ENCODE measurements around the gene ABCB8.

ABCB8 gene

GRCh38 chr7:151089893-151090730 is 61.9 kb downstream of the ABCB8 start:
- no peak for TF ChIP-seq ZFX (IDR thresholded peaks at IDR 0.05)
- no peak for TF ChIP-seq CTCF (conservative IDR thresholded peaks at IDR 0.05)
- peak overlapping the region; percentile 96; the same call in 1 of the 2 replicates for H3K27ac ChIP-seq

- no peak overlapping the region for H3K27ac ChIP-seq
- no peak for TF ChIP-seq ZFX (IDR thresholded peaks at IDR 0.05)
- no peak for TF ChIP-seq CTCF (conservative IDR thresholded peaks at IDR 0.05)
Measured at GRCh38 chr7:151091003-151091402, 62.8 kb downstream of the ABCB8 start.

GRCh38 chr7:151091431-151091830 is 63.2 kb downstream of the ABCB8 start:
- TF ChIP-seq CTCF (conservative IDR thresholded peaks at IDR 0.05) (peak; percentile 88), ZFX (IDR thresholded peaks at IDR 0.05) (no peak)
- H3K27ac ChIP-seq = no peak overlapping the region

GRCh38 chr7:151091988-151092387 is 63.7 kb downstream of the ABCB8 start:
- TF ChIP-seq CTCF (conservative IDR thresholded peaks at IDR 0.05) = no peak
- TF ChIP-seq ZFX (IDR thresholded peaks at IDR 0.05) = no peak

GRCh38 chr7:151093748-151094147 is 65.5 kb downstream of the ABCB8 start:
- TF ChIP-seq CTCF (conservative IDR thresholded peaks at IDR 0.05) (no peak), ZFX (IDR thresholded peaks at IDR 0.05) (no peak)
- H3K27ac ChIP-seq = no peak overlapping the region

More at GRCh38 chr7:151091988-151092387, 63.7 kb downstream of the ABCB8 start:
- no peak overlapping the region for H3K27ac ChIP-seq

- H3K27ac ChIP-seq = no peak overlapping the region
- TF ChIP-seq CTCF (conservative IDR thresholded peaks at IDR 0.05) (no peak), ZFX (IDR thresholded peaks at IDR 0.05) (no peak)
Measured at GRCh38 chr7:151094675-151095074, 66.4 kb downstream of the ABCB8 start.

- TF ChIP-seq CTCF (conservative IDR thresholded peaks at IDR 0.05) (no peak), ZFX (IDR thresholded peaks at IDR 0.05) (no peak)
- no peak overlapping the region for H3K27ac ChIP-seq
Measured at GRCh38 chr7:151095123-151095797, 67.0 kb downstream of the ABCB8 start.

All from C4-2B (cell line).